MCF 10A (cell line): Measurements from ENCODE around the gene KNCN. TPM values are rescaled to one million over a fixed set of nuclear protein-coding genes. Genes with fewer than 3 reads are reported as not detected.

Experiments used
- BruUV-seq: library from RNA; stranded (reverse); fragments of 400-500 nt; replicated peaks from 2 replicates; lab custom pipeline; 2021; lab: Mats Ljungman, UMichigan
- CTCF ChIA-PET: fragments of 300-600 bp; sonication (Branson Sonifier 250); formaldehyde crosslinking; extraction: SDS; loops from one replicate; lab custom pipeline; 2021; ENCODE audit warnings: antibody characterized with exemption, inconsistent platforms; lab: Yijun Ruan, JAX
- POLR2A ChIA-PET: fragments of 300-600, 350-650 bp; sonication (Branson Sonifier 250); formaldehyde crosslinking; extraction: SDS; loops from one replicate; lab custom pipeline; 2020; ENCODE audit warnings: antibody characterized with exemption, inconsistent platforms; lab: Yijun Ruan, JAX
- DNase-seq: peaks from one replicate; pipeline ENCODE4 v3.0.0-alpha.2; 2018; ENCODE audit not compliant: unreplicated experiment
- H3K27ac Mint-ChIP-seq: one replicate; pipeline ENCODE4 v1.8.0; 2022; ENCODE audit warnings: mild to moderate bottlenecking, low read depth, mixed read lengths; ENCODE audit not compliant: unreplicated experiment
- H3K27me3 Mint-ChIP-seq: one replicate; pipeline ENCODE4 v1.8.0; 2022; ENCODE audit warnings: mixed read lengths; ENCODE audit not compliant: insufficient read depth, unreplicated experiment
- H3K36me3 Mint-ChIP-seq: one replicate; pipeline ENCODE4 v1.8.0; 2022; ENCODE audit warnings: mild to moderate bottlenecking, moderate library complexity, mixed read lengths; ENCODE audit not compliant: insufficient read depth, unreplicated experiment
- H3K4me1 Mint-ChIP-seq: one replicate; pipeline ENCODE4 v1.8.0; 2022; ENCODE audit warnings: mixed read lengths; ENCODE audit not compliant: insufficient read depth, unreplicated experiment
- H3K4me3 Mint-ChIP-seq: one replicate; pipeline ENCODE4 v1.8.0; 2022; ENCODE audit warnings: mild to moderate bottlenecking, moderate library complexity, mixed read lengths; ENCODE audit not compliant: unreplicated experiment
- H3K9me3 Mint-ChIP-seq: one replicate; pipeline ENCODE4 v1.8.0; 2022; ENCODE audit warnings: mixed read lengths; ENCODE audit not compliant: unreplicated experiment
- CTCF ChIP-seq: fragments of 200-600 bp; IDR thresholded peaks from one replicate; pipeline ENCODE4 v1.8.0; 2022; ENCODE audit warnings: antibody characterized with exemption, mild to moderate bottlenecking; ENCODE audit not compliant: unreplicated experiment
- intact Hi-C: fragments of 100-400 bp; cut with micrococcal nuclease; formaldehyde crosslinking; loops from 2 replicates; pipeline ENCODE4 v1.14.1; 2022
- total RNA-seq: library from RNA; stranded (reverse); gene quantifications from 2 replicates; pipeline ENCODE4 v1.2.3, GENCODE V29; 2022

The KNCN gene
- total RNA-seq, 1 experiment from 2014 or later: not detected

DNA sequence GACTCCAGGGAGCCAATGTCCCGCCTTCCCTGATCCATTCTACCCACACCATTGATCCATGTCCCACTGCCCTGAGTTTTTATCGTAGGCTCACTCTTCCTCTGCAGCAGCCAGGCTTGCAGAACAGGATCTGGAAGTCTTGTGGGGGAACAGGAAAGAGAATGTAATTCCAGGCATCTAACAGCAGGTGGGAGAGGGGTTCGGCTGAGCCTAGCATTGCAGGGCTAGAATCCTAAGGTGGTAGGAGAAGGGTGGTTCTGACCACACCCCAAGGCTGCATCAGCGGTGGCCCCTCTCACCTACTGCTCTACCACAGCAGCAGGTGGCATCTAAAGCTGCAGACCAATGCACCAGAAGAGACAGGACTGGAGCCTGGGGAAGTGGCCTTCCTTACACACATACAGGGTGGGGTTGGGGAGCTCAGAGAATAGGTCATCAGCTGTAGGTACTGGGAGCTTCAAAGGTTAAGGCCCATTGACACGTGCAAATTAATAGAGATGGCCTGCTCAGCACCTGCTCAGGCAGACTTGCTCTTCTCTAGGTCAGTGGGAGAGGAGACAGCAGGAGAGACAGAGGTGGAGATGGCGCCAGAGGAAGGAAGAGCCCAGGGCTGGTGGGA is 20.5 kb downstream of the KNCN start:
- POLR2A ChIA-PET: no interaction called here
- CTCF ChIA-PET: interaction anchor here (1.0 to 6.6 kb wide), 9 partner anchors 8 to 421 kb away, joined by 3 to 223 read pairs (median 33); a partner anchor contains a TSS
- peaks cover 6% of the 10 kb centered on the region for H3K4me1 Mint-ChIP-seq
- H3K27ac Mint-ChIP-seq: no peak overlapping the region
- TF ChIP-seq CTCF: peak; percentile 14
- intact Hi-C loops: no loop called here
- H3K36me3 Mint-ChIP-seq: no peaks in the 10 kb centered on the region
- no peak overlapping the region for H3K4me3 Mint-ChIP-seq
- no peaks in the 10 kb centered on the region for H3K9me3 Mint-ChIP-seq
- DNase-seq: no peak
- peaks cover 14% of the 10 kb centered on the region for H3K27me3 Mint-ChIP-seq
- BruUV-seq: no TSS peak

DNA sequence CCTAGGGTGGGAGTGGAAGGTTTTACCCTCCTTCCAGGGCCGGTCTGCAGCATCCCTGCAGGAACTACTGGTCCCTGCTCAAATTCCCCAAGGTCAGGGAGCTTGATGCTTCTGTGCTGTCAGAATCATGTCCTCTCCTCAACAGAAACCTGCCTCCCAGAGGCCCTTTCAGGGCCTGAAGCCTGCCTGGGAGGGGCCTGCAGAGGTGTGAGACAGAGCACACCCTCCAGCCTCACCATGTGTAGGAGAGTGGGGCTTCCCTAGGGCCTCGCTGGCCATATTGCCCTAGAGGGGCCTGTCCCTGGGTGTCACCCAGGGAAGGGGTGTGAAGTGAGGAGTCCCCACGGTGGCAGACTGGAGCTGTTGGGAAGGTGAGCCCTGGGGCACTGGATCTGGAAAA is 21.1 kb downstream of the KNCN start:
- no peak for DNase-seq
- POLR2A ChIA-PET: no interaction called here
- Mint-ChIP-seq H3K9me3 (no peaks in the 10 kb centered on the region), H3K4me1 (peaks cover 6% of the 10 kb centered on the region), H3K4me3 (no peak overlapping the region), H3K27ac (no peak overlapping the region), H3K36me3 (no peaks in the 10 kb centered on the region), H3K27me3 (peaks cover 14% of the 10 kb centered on the region)
- intact Hi-C loops: no loop called here
- no TSS peak for BruUV-seq
- TF ChIP-seq CTCF: no peak
- CTCF ChIA-PET: interaction anchor here (0.6 to 6.6 kb wide), 14 partner anchors 9 to 422 kb away, joined by 3 to 223 read pairs (median 11); a partner anchor contains a TSS

GRCh38 chr1:46529031-46529630 is 22.3 kb downstream of the KNCN start:
- Mint-ChIP-seq H3K4me3 (no peak overlapping the region), H3K27ac (no peak overlapping the region), H3K27me3 (peaks cover 14% of the 10 kb centered on the region), H3K4me1 (peaks cover 8% of the 10 kb centered on the region), H3K9me3 (no peaks in the 10 kb centered on the region), H3K36me3 (no peaks in the 10 kb centered on the region)
- DNase-seq: peak; percentile 80
- TF ChIP-seq CTCF: no peak
- ChIA-PET CTCF (interaction anchor here (0.5 to 6.6 kb wide), 31 partner anchors 10 to 218 kb away, joined by 3 to 223 read pairs (median 4); a partner anchor contains a TSS), POLR2A (interaction anchor here (1.3 kb wide), 1 partner anchor 11 kb away, joined by 8 read pairs; no protein-coding TSS in a partner anchor)
- BruUV-seq: no TSS peak
- intact Hi-C loops: no loop called here

DNA sequence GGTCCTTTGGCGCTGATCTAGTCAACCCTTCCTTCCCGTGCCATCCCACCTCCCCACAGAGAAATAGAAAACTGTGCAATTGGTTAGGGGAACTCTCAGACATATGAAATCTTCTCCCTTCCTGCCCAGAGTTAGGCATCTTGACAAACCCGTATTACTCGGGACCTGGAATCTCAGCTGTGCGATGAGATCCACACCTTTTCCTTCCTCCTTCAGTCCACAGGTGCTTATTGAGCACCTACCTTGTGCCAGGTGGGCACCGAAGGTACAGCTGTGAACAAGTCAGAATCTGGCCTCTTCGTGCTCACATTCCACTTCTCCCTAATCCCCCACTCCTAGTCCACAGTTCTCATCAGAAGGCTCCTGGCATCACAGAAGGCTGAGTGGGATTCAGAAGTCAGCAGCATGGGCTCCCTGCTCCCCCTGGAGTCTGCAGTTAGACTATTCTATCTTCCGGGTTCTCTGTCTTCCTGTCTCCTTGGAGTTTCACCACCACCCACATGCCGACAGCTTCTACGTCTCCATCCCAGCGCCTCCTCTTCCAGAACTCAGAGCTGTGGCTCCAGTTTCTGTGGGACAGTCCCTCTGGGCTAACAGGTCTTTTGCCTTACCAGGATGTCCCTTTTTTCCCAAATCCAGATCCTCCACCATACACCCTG is 23.0 kb downstream of the KNCN start:
- peaks cover 14% of the 10 kb centered on the region for H3K27me3 Mint-ChIP-seq
- POLR2A ChIA-PET: interaction anchor here (1.0 to 1.3 kb wide), 2 partner anchors 11 to 51 kb away, joined by 6 to 8 read pairs; no protein-coding TSS in a partner anchor
- H3K9me3 Mint-ChIP-seq: no peaks in the 10 kb centered on the region
- H3K27ac Mint-ChIP-seq: no peak overlapping the region
- no TSS peak for BruUV-seq
- TF ChIP-seq CTCF: no peak
- H3K4me1 Mint-ChIP-seq: peaks cover 12% of the 10 kb centered on the region
- DNase-seq: no peak
- no peaks in the 10 kb centered on the region for H3K36me3 Mint-ChIP-seq
- intact Hi-C loops: loop anchor here (1.0 kb wide), 3 partner anchors 51 to 122 kb away; no protein-coding TSS in a partner anchor
- CTCF ChIA-PET: interaction anchor here (0.5 to 6.6 kb wide), 33 partner anchors 10 to 287 kb away, joined by 3 to 223 read pairs (median 4); a partner anchor contains a TSS
- H3K4me3 Mint-ChIP-seq: no peak overlapping the region
